ENCODE measurements around the gene FGF3. TPM values are rescaled to one million over a fixed set of nuclear protein-coding genes. Genes with fewer than 3 reads are reported as not detected.
"Not testable (repeated sequence)": the region's sequence is repeated elsewhere in the genome, so short reads cannot be mapped to it uniquely, and the experiment has no call there.

Gene FGF3
- polyA plus RNA-seq, 1 donor, result not detected

DNA sequence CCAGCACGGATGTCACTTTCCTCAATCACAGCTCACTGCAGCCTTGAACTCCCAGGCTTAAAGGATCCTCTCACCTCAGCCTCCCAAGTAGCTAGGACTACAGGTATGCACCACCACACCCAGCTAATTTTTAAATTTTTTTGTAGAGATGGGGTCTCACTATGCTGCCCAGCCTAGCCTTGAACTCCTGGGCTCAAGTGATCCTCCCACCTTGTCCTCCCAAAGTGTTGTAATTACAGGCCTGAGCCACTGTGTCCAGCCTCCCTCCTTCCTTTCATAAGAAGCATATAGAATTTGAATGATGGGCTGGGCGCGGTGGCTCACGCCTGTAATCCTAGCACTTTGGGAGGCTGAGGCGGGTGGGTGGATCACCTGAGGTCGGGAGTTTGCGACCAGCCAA lies 54.3 kb downstream of the FGF3 start:
- not testable (repeated sequence) for DNase-seq

DNA sequence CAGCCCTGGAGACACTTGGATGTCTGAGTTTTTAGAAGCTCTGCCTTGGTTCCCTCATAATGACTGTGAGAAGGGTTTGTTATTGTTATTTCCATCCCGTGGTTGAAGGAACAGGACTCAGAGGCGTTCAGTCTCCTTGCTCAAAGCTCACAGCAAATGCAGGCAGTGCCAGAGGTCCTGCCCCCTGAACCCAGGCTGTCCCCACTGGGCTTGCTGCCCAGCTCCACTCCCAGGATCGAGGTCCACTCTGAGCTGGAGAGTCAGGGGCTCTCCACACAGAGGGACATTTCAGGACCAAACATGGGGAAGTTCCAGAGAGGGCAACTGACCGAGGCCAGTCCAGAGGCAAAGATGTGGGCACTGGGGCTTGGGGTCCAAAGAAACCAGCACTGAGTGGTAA lies 58.9 kb downstream of the FGF3 start:
- DNase-seq, result no peak

Other genes with a start within 250 kb of the FGF3 start
- 66.7 TPM for gene CCND1, start 178.3 kb downstream of the FGF3 start, polyA plus RNA-seq (ENCODE audit: insufficient read length)
- 19.6 TPM for gene LTO1, start 144.1 kb downstream of the FGF3 start, polyA plus RNA-seq (ENCODE audit: insufficient read length)
- 0.58 TPM for gene FGF19, start 115.4 kb downstream of the FGF3 start, polyA plus RNA-seq (ENCODE audit: insufficient read length)
- gene FGF4, start 44.1 kb downstream of the FGF3 start, polyA plus RNA-seq (ENCODE audit: insufficient read length), result 8.1 TPM

Data from hindlimb muscle (tissue), 1 donor.